ENCODE results near the gene ITGB2.
A peak's percentile ranks its signal among the peaks of the same experiment; 100 is the strongest.

GRCh38 chr21:44947930-44948331 is 27.2 kb upstream of the ITGB2 start:
- TF ChIP-seq CTCF (IDR thresholded peaks at IDR 0.05) (peak in 1 of 12 donors; percentile 4), POLR2A (IDR thresholded peaks at IDR 0.05) (no peak)

Measured in heart left ventricle (tissue), 13 donors.